Gastrocnemius medialis (tissue), 4 donors: ENCODE data around the gene PSMB2.

ENCODE experiments used
- CTCF ChIP-seq, 5 experiments: fragments of 450-650 bp in 3 of 5; fragments of 200-600 bp in 2 of 5; sonication (generic) in 2 of 5; IDR thresholded peaks in 4 of 5; conservative IDR thresholded peaks in 1 of 5; 1 replicate in 4 of 5; 2 replicates in 1 of 5; pipeline ENCODE4 v1.5.1; 2016 to 2019; ENCODE audit warnings: antibody characterized with exemption in 5 of 5, mild to moderate bottlenecking in 3 of 5, moderate library complexity in 3 of 5
- POLR2A ChIP-seq, 2 donors: fragments of 450-650 bp; IDR thresholded peaks; one replicate each; pipeline ENCODE4 v1.6.1; 2017; ENCODE audit warnings: antibody characterized with exemption in 2 of 2, mild to moderate bottlenecking in 2 of 2, moderate library complexity in 2 of 2

GRCh38 chr1:35559317-35559944 lies 81.9 kb downstream of the PSMB2 start:
- TF ChIP-seq CTCF (IDR thresholded peaks at IDR 0.05 in 4 of 5, conservative IDR thresholded peaks at IDR 0.05 in 1 of 5): no peak
- TF ChIP-seq POLR2A (IDR thresholded peaks at IDR 0.05): no peak
